Endothelial cell of umbilical vein (primary cell): Measurements from ENCODE around the gene SPTSSB. TPM values are rescaled to one million over a fixed set of nuclear protein-coding genes. Genes with fewer than 3 reads are reported as not detected.

Experiments
- BruUV-seq: library from RNA; stranded (reverse); fragments of 400-500 nt; replicated peaks from 2 replicates; lab custom pipeline; 2021; lab: Mats Ljungman, UMichigan
- CTCF ChIA-PET: fragments of 300-600, 350-600 bp; sonication (Branson Sonifier 250); formaldehyde crosslinking; loops from one replicate; lab custom pipeline; 2021; ENCODE audit warnings: antibody characterized with exemption, inconsistent platforms; lab: Charles Lee
- POLR2A ChIA-PET: fragments of 300-600, 350-600 bp; sonication (Branson Sonifier 250); formaldehyde crosslinking; loops from one replicate; lab custom pipeline; 2021; ENCODE audit warnings: antibody characterized with exemption, inconsistent platforms; lab: Charles Lee
- DNase-seq: peaks from one replicate; pipeline ENCODE4 v3.0.0-alpha.2; 2011; ENCODE audit warnings: low read depth, low spot score
- FAIRE-seq: peaks from 2 replicates; lab custom pipeline; 2011; peaks lifted over from hg19 to GRCh38; lab: Jason Lieb, UNC
- H2AFZ ChIP-seq: 2 replicates; pipeline ENCODE4 v1.6.0; 2012; ENCODE audit warnings: low read depth, low read length, control low read depth, inconsistent platforms
- H3K27ac ChIP-seq: 2 replicates; pipeline ENCODE4 v1.5.1; 2011; ENCODE audit warnings: low read depth, mild to moderate bottlenecking, control low read depth, low read length, moderate library complexity; ENCODE audit not compliant: insufficient read depth
- H3K27me3 ChIP-seq, 2 experiments: 2 replicates each; pipeline versions ENCODE4 v1.6.0 to v1.6.1; 2011; ENCODE audit warnings: low read length in 2 of 2, mixed read lengths in 1 of 2; ENCODE audit not compliant: control insufficient read depth in 2 of 2, insufficient read depth in 2 of 2
- H3K36me3 ChIP-seq, 2 experiments: 2 replicates in 1 of 2; 3 replicates in 1 of 2; pipeline ENCODE4 v1.5.1; 2011; ENCODE audit warnings: low read length in 2 of 2, mild to moderate bottlenecking in 1 of 2, moderate library complexity in 1 of 2; ENCODE audit not compliant: control insufficient read depth in 2 of 2, insufficient read depth in 2 of 2; ENCODE audit errors: extremely low read depth in 1 of 2
- H3K4me1 ChIP-seq: 3 replicates; pipeline ENCODE4 v1.5.1; 2011; ENCODE audit warnings: mild to moderate bottlenecking, low read length; ENCODE audit not compliant: control insufficient read depth, insufficient read depth; ENCODE audit errors: extremely low read depth
- H3K4me2 ChIP-seq: 2 replicates; pipeline ENCODE4 v1.6.1; 2011; ENCODE audit warnings: low read length, control low read depth, mixed read lengths; ENCODE audit not compliant: insufficient read depth
- H3K4me3 ChIP-seq, 3 experiments: fragments of 200-600 bp in 1 of 3; sonication (generic), shearing (Covaris generic) in 1 of 3; replicated peaks in 1 of 3; 2 replicates each; pipeline ENCODE4 v1.5.1; 2011 to 2016; ENCODE audit warnings: control low read depth in 3 of 3, low read length in 3 of 3, mild to moderate bottlenecking in 2 of 3, inconsistent platforms in 1 of 3, low read depth in 1 of 3, moderate library complexity in 1 of 3; ENCODE audit not compliant: insufficient read depth in 1 of 3
- H3K79me2 ChIP-seq: 2 replicates; pipeline ENCODE4 v1.6.0; 2012; ENCODE audit warnings: low read length, inconsistent platforms; ENCODE audit not compliant: control insufficient read depth, insufficient read depth
- H3K9ac ChIP-seq: replicated peaks from 2 replicates; pipeline ENCODE3; 2011; ENCODE audit warnings: low read length, control low read depth; ENCODE audit not compliant: insufficient read depth; ENCODE audit errors: extremely low read depth
- H3K9me1 ChIP-seq: replicated peaks from 3 replicates; pipeline ENCODE4 v1.6.0; 2011; ENCODE audit warnings: mild to moderate bottlenecking, low read length; ENCODE audit not compliant: control insufficient read depth, insufficient read depth; ENCODE audit errors: extremely low read depth
- H3K9me3 ChIP-seq: replicated peaks from 2 replicates; pipeline ENCODE4 v1.5.1; 2012; ENCODE audit warnings: low read length, inconsistent platforms; ENCODE audit not compliant: control insufficient read depth, insufficient read depth
- H4K20me1 ChIP-seq: replicated peaks from 2 replicates; pipeline ENCODE3; 2011; ENCODE audit warnings: mild to moderate bottlenecking, low read length; ENCODE audit not compliant: control insufficient read depth, insufficient read depth; ENCODE audit errors: extremely low read depth
- CTCF ChIP-seq, 2 donors: IDR thresholded peaks; 1 replicate in 1 of 2; 2 replicates in 1 of 2; pipeline ENCODE4 v1.5.1; 2011; ENCODE audit warnings: low read length in 2 of 2, mild to moderate bottlenecking in 2 of 2, moderate library complexity in 2 of 2, control low read depth in 1 of 2, inconsistent platforms in 1 of 2, low read depth in 1 of 2; ENCODE audit not compliant: insufficient read depth in 1 of 2; ENCODE audit errors: extremely low read depth in 1 of 2
- FOS ChIP-seq: IDR thresholded peaks from 2 replicates; pipeline ENCODE4 v1.6.1; 2011; ENCODE audit warnings: mild to moderate bottlenecking, low read length, moderate library complexity, borderline replicate concordance; ENCODE audit not compliant: insufficient read depth
- GATA2 ChIP-seq: IDR thresholded peaks from 2 replicates; pipeline ENCODE4 v1.7.0; 2011; ENCODE audit warnings: low read depth, mild to moderate bottlenecking, moderate library complexity, mixed read lengths, low read length; ENCODE audit not compliant: insufficient read length, insufficient read depth
- JUN ChIP-seq: IDR thresholded peaks from 2 replicates; pipeline ENCODE4 v1.6.1; 2011; ENCODE audit warnings: borderline replicate concordance, low read depth; ENCODE audit not compliant: insufficient read length, insufficient read depth
- MAX ChIP-seq: IDR thresholded peaks from 2 replicates; pipeline ENCODE4 v1.6.1; 2011; ENCODE audit not compliant: insufficient read depth, insufficient read length
- MYC ChIP-seq: IDR thresholded peaks from one replicate; pipeline ENCODE4 v1.6.1; 2011; ENCODE audit warnings: mild to moderate bottlenecking, low read depth, low read length
- POLR2A ChIP-seq: IDR thresholded peaks from 2 replicates; pipeline ENCODE4 v1.6.1; 2012; ENCODE audit warnings: low read depth, mild to moderate bottlenecking, control low read depth, low read length
- POLR2AphosphoS5 ChIP-seq: IDR thresholded peaks from 2 replicates; pipeline ENCODE4 v1.6.1; 2012; ENCODE audit warnings: low read depth, mild to moderate bottlenecking, control low read depth, low read length, moderate library complexity; ENCODE audit not compliant: insufficient read depth
- dilution Hi-C: fragments of 300-500 bp; cut with MboI; formaldehyde crosslinking; loops from one replicate; pipeline ENCODE4 v1.15.0; 2019; ENCODE audit warnings: low sequenced_read_pairs; ENCODE audit not compliant: extremely low pct_ligation_motif_present
- intact Hi-C: fragments of 100-400 bp; cut with micrococcal nuclease; formaldehyde crosslinking; loops from one replicate; pipeline ENCODE4 v1.10.0; 2022
- polyA plus RNA-seq, 4 experiments: library from polyadenylated mRNA; depleted of rRNA in 3 of 4; stranded (reverse) in 3 of 4; unstranded in 1 of 4; fragments of >200 nt; gene quantifications; 2 replicates each; pipeline versions ENCODE4 v1.2.1 to v1.2.3, GENCODE V29; 2011 to 2012; ENCODE audit warnings: missing spikeins in 1 of 4
- total RNA-seq: library from RNA; stranded (reverse); gene quantifications from 2 replicates; pipeline ENCODE4 v1.2.3, GENCODE V29; 2021

The SPTSSB gene
- total and polyA plus RNA-seq, 2 donors (not counting 3 experiments of a cell fraction or from before 2014, with no cell fraction given), result not detected

GRCh38 chr3:161403251-161403650 lies 31.9 kb upstream of the SPTSSB start:
- CTCF ChIA-PET, result no interaction called here
- TF ChIP-seq GATA2 (no peak), POLR2A (no peak), MYC (no peak), JUN (no peak), FOS (no peak), CTCF (IDR thresholded peaks at IDR 0.05; ENCODE audit: extremely low read depth in 1 of 2, insufficient read depth in 1 of 2, low read depth in 1 of 2, low read length in 2 of 2) (no peak), POLR2AphosphoS5 (no peak), MAX (no peak)
- no peak overlapping the region for H3K27ac ChIP-seq
- BruUV-seq, result no TSS peak
- H3K9ac ChIP-seq, result no peak overlapping the region
- H3K4me3 ChIP-seq, result no peak overlapping the region
- POLR2A ChIA-PET, result no interaction called here
- no peak overlapping the region for H3K4me2 ChIP-seq
- no peaks in the 10 kb centered on the region for H3K27me3 ChIP-seq
- intact Hi-C loops (no loop called here), dilution Hi-C loops (no loop called here)
- FAIRE-seq, result no peak
- no peaks in the 10 kb centered on the region for H3K9me1 ChIP-seq
- no peaks in the 10 kb centered on the region for H3K79me2 ChIP-seq
- no peaks in the 10 kb centered on the region for H4K20me1 ChIP-seq
- H2AFZ ChIP-seq, result no peak overlapping the region
- no peaks in the 10 kb centered on the region for H3K9me3 ChIP-seq
- H3K4me1 ChIP-seq, result no peaks in the 10 kb centered on the region
- H3K36me3 ChIP-seq, result no peaks in the 10 kb centered on the region
- DNase-seq, result no peak
